ENCODE results near the gene VPS16. TPM values are rescaled to one million over a fixed set of nuclear protein-coding genes. Genes with fewer than 3 reads are reported as not detected.

The VPS16 gene
- total and polyA plus RNA-seq, 2 donors (not counting 1 experiment from before 2014, with no cell fraction given) = 63.0 to 68.2 TPM

DNA sequence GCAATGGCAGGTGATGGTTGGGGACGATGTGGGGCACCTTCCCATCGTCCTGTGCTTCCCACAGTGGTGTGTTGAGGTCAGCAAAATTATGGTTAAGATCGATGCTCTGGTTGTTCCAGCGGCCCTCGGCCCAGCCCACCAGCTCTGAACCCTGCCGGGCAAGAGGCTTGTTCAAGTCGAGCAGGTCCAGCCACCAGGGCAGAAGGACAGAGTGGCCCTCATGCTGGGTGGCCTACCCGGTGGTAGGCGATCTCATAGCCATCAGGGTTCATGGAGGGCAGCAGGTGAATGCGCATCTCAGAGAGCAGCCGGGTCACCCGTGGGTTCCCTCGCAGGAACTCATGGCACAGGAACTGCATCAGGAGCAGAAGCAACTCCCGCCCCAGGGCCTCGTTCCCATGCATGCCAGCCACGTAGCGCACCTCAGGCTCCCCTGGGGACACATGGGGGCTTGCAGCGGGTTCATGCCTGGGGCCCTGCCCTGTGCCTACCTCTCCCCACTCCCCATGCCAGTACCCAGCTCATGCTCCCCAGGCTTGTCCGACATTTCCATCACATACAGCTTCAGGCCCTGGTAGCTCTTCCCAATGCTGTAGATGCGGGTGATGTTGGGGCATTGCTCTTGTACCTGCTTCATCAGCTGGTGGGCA, 44.4 kb upstream of the VPS16 start:
- H3K9ac ChIP-seq (ENCODE audit: low read length) = no peak overlapping the region
- POLR2A ChIA-PET = no interaction called here
- H3K9me3 ChIP-seq (ENCODE audit: control extremely low read depth in 1 of 3, control insufficient read depth in 2 of 3, insufficient read depth in 1 of 3, low read length in 2 of 3) = peaks cover 0 to 11% (median 0%) of the 10 kb centered on the region in 3 donors
- H3K36me3 ChIP-seq (replicated peaks in 1 of 2; ENCODE audit: control extremely low read depth in 1 of 2, control insufficient read depth in 1 of 2, extremely low read depth in 1 of 2, insufficient read depth in 2 of 2, low read length in 1 of 2) = no peaks in the 10 kb centered on the region
- H3K4me3 ChIP-seq (ENCODE audit: control extremely low read depth in 1 of 5, extremely low read depth in 1 of 5, insufficient read depth in 1 of 5, low read depth in 2 of 5, low read length in 4 of 5) = no peak overlapping the region
- no peaks in the 10 kb centered on the region for H4K20me1 ChIP-seq (ENCODE audit: control insufficient read depth, insufficient read depth, low read length, poor library complexity, severe bottlenecking)
- intact Hi-C loops (cut with micrococcal nuclease) = no loop called here
- WGBS (ENCODE audit: insufficient coverage) = 92% methylated on average over 19 of the region's 20 CpGs
- Mint-ChIP-seq H3K4me3 (no peak overlapping the region), H3K4me1 (peaks cover 26% of the 10 kb centered on the region), H3K9me3 (ENCODE audit: insufficient read depth) (no peaks in the 10 kb centered on the region), H3K27me3 (peaks cover 46% of the 10 kb centered on the region), H3K27ac (no peak overlapping the region)
- H3K79me2 ChIP-seq (ENCODE audit: control insufficient read depth, insufficient read depth, low read length) = no peaks in the 10 kb centered on the region
- DNase-seq = no peak
- ATAC-seq (ENCODE audit: low read depth) = no peak
- H3K4me1 ChIP-seq (ENCODE audit: control insufficient read depth in 2 of 2, insufficient read depth in 2 of 2, low read length in 2 of 2) = peaks cover 18 to 23% of the 10 kb centered on the region in 2 donors
- no peak overlapping the region for H2AFZ ChIP-seq (ENCODE audit: insufficient read depth, low read depth, low read length, poor library complexity, severe bottlenecking)
- TF ChIP-seq CTCF (IDR thresholded peaks at IDR 0.05) (no peak), EZH2 (IDR thresholded peaks at IDR 0.05; ENCODE audit: borderline replicate concordance, insufficient read depth, low read depth, low read length, poor library complexity, severe bottlenecking) (no peak)
- CTCF ChIA-PET = no interaction called here
- no peak overlapping the region for H3K27ac ChIP-seq (ENCODE audit: low read length in 2 of 2)
- peaks cover 0 to 39% (median 2%) of the 10 kb centered on the region in 4 experiments for H3K27me3 ChIP-seq (replicated peaks in 1 of 4; ENCODE audit: control extremely low read depth in 1 of 4, control insufficient read depth in 3 of 4, insufficient read depth in 4 of 4, low read length in 3 of 4)
- H3K4me2 ChIP-seq (replicated peaks; ENCODE audit: low read depth, low read length, poor library complexity, severe bottlenecking) = no peak overlapping the region

- 75% methylated on average over 16 of the region's 16 CpGs for WGBS (ENCODE audit: insufficient coverage)
- H3K27me3 ChIP-seq (replicated peaks in 1 of 4; ENCODE audit: control extremely low read depth in 1 of 4, control insufficient read depth in 3 of 4, insufficient read depth in 4 of 4, low read length in 3 of 4) = peaks cover 0 to 47% (median 4%) of the 10 kb centered on the region in 4 experiments
- H2AFZ ChIP-seq (ENCODE audit: insufficient read depth, low read depth, low read length, poor library complexity, severe bottlenecking) = no peak overlapping the region
- Mint-ChIP-seq H3K27ac (no peak overlapping the region), H3K4me1 (peaks cover 32% of the 10 kb centered on the region), H3K4me3 (no peak overlapping the region), H3K9me3 (ENCODE audit: insufficient read depth) (no peaks in the 10 kb centered on the region), H3K27me3 (peaks cover 47% of the 10 kb centered on the region)
- intact Hi-C loops (cut with micrococcal nuclease) = no loop called here
- peaks cover 0 to 15% (median 0%) of the 10 kb centered on the region in 3 donors for H3K9me3 ChIP-seq (ENCODE audit: control extremely low read depth in 1 of 3, control insufficient read depth in 2 of 3, insufficient read depth in 1 of 3, low read length in 2 of 3)
- H4K20me1 ChIP-seq (ENCODE audit: control insufficient read depth, insufficient read depth, low read length, poor library complexity, severe bottlenecking) = no peaks in the 10 kb centered on the region
- POLR2A ChIA-PET = no interaction called here
- ATAC-seq (ENCODE audit: low read depth) = no peak
- TF ChIP-seq CTCF (IDR thresholded peaks at IDR 0.05) = no peak
- no peak for TF ChIP-seq EZH2 (IDR thresholded peaks at IDR 0.05; ENCODE audit: borderline replicate concordance, insufficient read depth, low read depth, low read length, poor library complexity, severe bottlenecking)
- H3K4me2 ChIP-seq (replicated peaks; ENCODE audit: low read depth, low read length, poor library complexity, severe bottlenecking) = no peak overlapping the region
- no peak for DNase-seq
- no peak overlapping the region for H3K27ac ChIP-seq (ENCODE audit: low read length in 2 of 2)
- H3K4me3 ChIP-seq (ENCODE audit: control extremely low read depth in 1 of 5, extremely low read depth in 1 of 5, insufficient read depth in 1 of 5, low read depth in 2 of 5, low read length in 4 of 5) = no peak overlapping the region
- H3K9ac ChIP-seq (ENCODE audit: low read length) = no peak overlapping the region
- no peaks in the 10 kb centered on the region for H3K36me3 ChIP-seq (replicated peaks in 1 of 2; ENCODE audit: control extremely low read depth in 1 of 2, control insufficient read depth in 1 of 2, extremely low read depth in 1 of 2, insufficient read depth in 2 of 2, low read length in 1 of 2)
- CTCF ChIA-PET = interaction anchor here (0.9 kb wide), 1 partner anchor 24 kb away, joined by 4 read pairs; no protein-coding TSS in a partner anchor
- peaks cover 22 to 26% of the 10 kb centered on the region in 2 donors for H3K4me1 ChIP-seq (ENCODE audit: control insufficient read depth in 2 of 2, insufficient read depth in 2 of 2, low read length in 2 of 2)
- H3K79me2 ChIP-seq (ENCODE audit: control insufficient read depth, insufficient read depth, low read length) = no peaks in the 10 kb centered on the region
Observed at GRCh38 chr20:2797136-2797983, 43.2 kb upstream of the VPS16 start.
